ENCODE results near the gene PLEKHA4. TPM values are rescaled to one million over a fixed set of nuclear protein-coding genes. Genes with fewer than 3 reads are reported as not detected.
A peak's percentile ranks its signal among the peaks of the same experiment; 100 is the strongest.
"Not testable (repeated sequence)": the region's sequence is repeated elsewhere in the genome, so short reads cannot be mapped to it uniquely, and the experiment has no call there.

PLEKHA4 gene
- total RNA-seq, 1 donor from 2014 or later, result 21.2 TPM

DNA sequence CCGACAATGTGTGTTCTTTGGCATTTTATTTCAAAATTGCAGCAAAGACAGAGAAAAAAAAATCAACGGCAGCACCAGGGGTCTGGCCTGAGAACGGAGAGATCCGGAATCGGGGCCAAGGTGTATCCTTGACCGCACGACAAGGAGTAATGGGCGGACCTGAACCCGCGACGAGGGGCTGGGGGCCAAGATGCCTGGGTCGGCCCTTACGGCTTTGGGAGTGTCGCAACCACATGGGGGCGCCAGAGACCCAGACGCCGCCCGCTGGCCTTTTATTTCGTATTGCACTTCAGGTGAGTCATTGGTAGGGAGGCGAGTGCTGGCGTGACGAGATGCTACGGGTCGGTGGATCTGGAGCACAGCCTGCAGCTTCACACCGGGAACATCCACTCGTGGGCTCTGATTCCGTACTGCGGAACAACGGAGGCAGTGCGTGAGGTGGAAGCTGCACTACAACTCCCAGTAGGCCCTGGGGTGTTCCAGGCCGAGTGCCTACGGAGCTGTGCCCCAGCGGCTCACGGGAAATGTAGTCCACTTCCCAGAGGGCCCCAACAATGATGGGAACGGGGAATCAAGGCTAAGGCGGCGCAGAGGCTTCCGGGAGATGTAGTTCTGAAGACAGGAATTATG is 73.2 kb downstream of the PLEKHA4 start:
- Histone ChIP-seq H3K4me1 (peaks cover 18% of the 10 kb centered on the region), H3K4me3 (peak overlapping the region; percentile 58), H3K27ac (peak overlapping the region; percentile 71), H3K9me3 (no peaks in the 10 kb centered on the region), H3K27me3 (ENCODE audit: low read depth) (no peaks in the 10 kb centered on the region), H3K36me3 (peaks cover 12% of the 10 kb centered on the region)
- DNase-seq, result peak; percentile 94
- intact Hi-C loops (cut with DNase I), result no loop called here
- TF ChIP-seq, protein P1, sequence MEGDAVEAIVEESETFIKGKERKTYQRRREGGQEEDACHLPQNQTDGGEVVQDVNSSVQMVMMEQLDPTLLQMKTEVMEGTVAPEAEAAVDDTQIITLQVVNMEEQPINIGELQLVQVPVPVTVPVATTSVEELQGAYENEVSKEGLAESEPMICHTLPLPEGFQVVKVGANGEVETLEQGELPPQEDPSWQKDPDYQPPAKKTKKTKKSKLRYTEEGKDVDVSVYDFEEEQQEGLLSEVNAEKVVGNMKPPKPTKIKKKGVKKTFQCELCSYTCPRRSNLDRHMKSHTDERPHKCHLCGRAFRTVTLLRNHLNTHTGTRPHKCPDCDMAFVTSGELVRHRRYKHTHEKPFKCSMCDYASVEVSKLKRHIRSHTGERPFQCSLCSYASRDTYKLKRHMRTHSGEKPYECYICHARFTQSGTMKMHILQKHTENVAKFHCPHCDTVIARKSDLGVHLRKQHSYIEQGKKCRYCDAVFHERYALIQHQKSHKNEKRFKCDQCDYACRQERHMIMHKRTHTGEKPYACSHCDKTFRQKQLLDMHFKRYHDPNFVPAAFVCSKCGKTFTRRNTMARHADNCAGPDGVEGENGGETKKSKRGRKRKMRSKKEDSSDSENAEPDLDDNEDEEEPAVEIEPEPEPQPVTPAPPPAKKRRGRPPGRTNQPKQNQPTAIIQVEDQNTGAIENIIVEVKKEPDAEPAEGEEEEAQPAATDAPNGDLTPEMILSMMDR (IDR thresholded peaks at IDR 0.05), result peak; percentile 97
- peak; percentile 98 for ATAC-seq

- intact Hi-C loops (cut with DNase I), result no loop called here
- Histone ChIP-seq H3K9me3 (no peaks in the 10 kb centered on the region), H3K4me3 (no peak overlapping the region), H3K27me3 (ENCODE audit: low read depth) (no peaks in the 10 kb centered on the region), H3K27ac (no peak overlapping the region), H3K36me3 (peaks cover 4% of the 10 kb centered on the region), H3K4me1 (peaks cover 18% of the 10 kb centered on the region)
- DNase-seq (no peak), ATAC-seq (no peak)
- TF ChIP-seq, protein P1 (IDR thresholded peaks at IDR 0.05), result no peak
Observed at GRCh38 chr19:48794291-48794690, 74.1 kb downstream of the PLEKHA4 start.

- no peaks in the 10 kb centered on the region for H3K9me3 ChIP-seq
- no peaks in the 10 kb centered on the region for H3K27me3 ChIP-seq (ENCODE audit: low read depth)
- ATAC-seq (no peak), DNase-seq (no peak)
- no peaks in the 10 kb centered on the region for H3K36me3 ChIP-seq
- no peak overlapping the region for H3K4me3 ChIP-seq
- H3K27ac ChIP-seq, result no peak overlapping the region
- TF ChIP-seq, protein P1 (IDR thresholded peaks at IDR 0.05), result no peak
- peaks cover 18% of the 10 kb centered on the region for H3K4me1 ChIP-seq
- intact Hi-C loops (cut with DNase I), result no loop called here
Observed at GRCh38 chr19:48793271-48793670, 75.1 kb downstream of the PLEKHA4 start.

GRCh38 chr19:48787331-48787730 is 81.1 kb downstream of the PLEKHA4 start:
- DNase-seq; ATAC-seq; H3K36me3 ChIP-seq; H3K4me3 ChIP-seq; H3K27me3 ChIP-seq (ENCODE audit: low read depth); H3K27ac ChIP-seq; H3K4me1 ChIP-seq; H3K9me3 ChIP-seq: not testable (repeated sequence)
- intact Hi-C loops (cut with DNase I), result loop anchor here (5.0 kb wide), 1 partner anchor 55 kb away; no protein-coding TSS in a partner anchor

Other genes with a start within 250 kb of the PLEKHA4 start
- gene RPL18, start 249.4 kb downstream of the PLEKHA4 start, total RNA-seq, result 997 TPM
- gene SPHK2, start 249.1 kb downstream of the PLEKHA4 start, total RNA-seq, result 23.8 TPM
- 17.7 TPM for gene DBP, start 231.2 kb downstream of the PLEKHA4 start, total RNA-seq
- 7.8 TPM for gene CA11, start 222.4 kb downstream of the PLEKHA4 start, total RNA-seq
- gene NTN5, start 195.6 kb downstream of the PLEKHA4 start, total RNA-seq, result 0.24 TPM
- 1.2 TPM for gene FUT2, start 172.6 kb downstream of the PLEKHA4 start, total RNA-seq
- gene MAMSTR, start 148.9 kb downstream of the PLEKHA4 start, total RNA-seq, result 1.5 TPM
- gene RASIP1, start 128.0 kb downstream of the PLEKHA4 start, total RNA-seq, result 33.4 TPM
- 2.9 TPM for gene IZUMO1, start 121.7 kb downstream of the PLEKHA4 start, total RNA-seq
- gene FUT1, start 116.0 kb downstream of the PLEKHA4 start, total RNA-seq, result 13.2 TPM
- gene FGF21, start 113.1 kb downstream of the PLEKHA4 start, total RNA-seq, result not detected
- 60.7 TPM for gene BCAT2, start 57.6 kb downstream of the PLEKHA4 start, total RNA-seq
- gene HSD17B14, start 32.1 kb downstream of the PLEKHA4 start, total RNA-seq, result 22.7 TPM
- 80.4 TPM for gene PPP1R15A, start 3.8 kb upstream of the PLEKHA4 start, total RNA-seq
- gene TULP2, start 30.1 kb upstream of the PLEKHA4 start, total RNA-seq, result not detected
- gene NUCB1, start 31.7 kb upstream of the PLEKHA4 start, total RNA-seq, result 310 TPM
- gene DHDH, start 65.1 kb upstream of the PLEKHA4 start, total RNA-seq, result 1.9 TPM
- 142 TPM for gene BAX, start 86.3 kb upstream of the PLEKHA4 start, total RNA-seq
- 9,799 TPM for gene FTL, start 96.7 kb upstream of the PLEKHA4 start, total RNA-seq
- 24.8 TPM for gene GYS1, start 124.7 kb upstream of the PLEKHA4 start, total RNA-seq
- gene RUVBL2, start 125.3 kb upstream of the PLEKHA4 start, total RNA-seq, result 45.3 TPM
- not detected for gene LHB, start 148.5 kb upstream of the PLEKHA4 start, total RNA-seq
- gene CGB3, start 155.7 kb upstream of the PLEKHA4 start, total RNA-seq, result not detected
- gene CGB2, start 163.3 kb upstream of the PLEKHA4 start, total RNA-seq, result not detected
- gene CGB1, start 168.3 kb upstream of the PLEKHA4 start, total RNA-seq, result not detected
- gene CGB5, start 175.2 kb upstream of the PLEKHA4 start, total RNA-seq, result not detected
- not detected for gene CGB8, start 180.5 kb upstream of the PLEKHA4 start, total RNA-seq
- 0.77 TPM for gene CGB7, start 189.1 kb upstream of the PLEKHA4 start, total RNA-seq
- 3.1 TPM for gene NTF4, start 196.2 kb upstream of the PLEKHA4 start, total RNA-seq
- gene KCNA7, start 204.1 kb upstream of the PLEKHA4 start, total RNA-seq, result not detected
- 203 TPM for gene SNRNP70, start 216.8 kb upstream of the PLEKHA4 start, total RNA-seq
- gene LIN7B, start 245.8 kb upstream of the PLEKHA4 start, total RNA-seq, result 10.6 TPM